ENCODE data around the gene GP9. TPM values are rescaled to one million over a fixed set of nuclear protein-coding genes. Genes with fewer than 3 reads are reported as not detected.

GP9 gene
- total and polyA plus RNA-seq, 12 donors = 0.13 to 1.6 TPM; not detected in 10

DNA sequence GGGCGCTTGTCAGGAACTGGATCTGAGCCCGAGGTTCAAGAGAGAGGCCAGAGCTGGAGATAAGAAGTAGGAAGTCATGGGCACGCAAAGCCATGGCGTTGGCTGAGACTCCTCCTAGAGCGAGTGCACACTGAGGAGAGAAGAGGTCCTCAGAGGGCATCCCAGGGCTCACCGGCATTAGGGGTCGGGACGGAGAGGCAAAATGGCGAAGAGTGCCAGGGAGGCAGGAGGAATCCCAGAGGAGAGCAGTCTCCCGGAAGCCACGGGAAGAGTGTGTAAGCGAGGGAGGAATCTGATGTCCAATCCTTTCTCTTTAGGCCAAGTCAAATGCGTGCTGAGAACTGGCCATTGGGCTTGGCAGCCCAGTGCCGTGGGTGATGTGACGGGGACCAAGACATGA is 35.5 kb upstream of the GP9 start:
- intact Hi-C loops (cut with DNase I) = no loop called here
- no peak for DNase-seq

DNA sequence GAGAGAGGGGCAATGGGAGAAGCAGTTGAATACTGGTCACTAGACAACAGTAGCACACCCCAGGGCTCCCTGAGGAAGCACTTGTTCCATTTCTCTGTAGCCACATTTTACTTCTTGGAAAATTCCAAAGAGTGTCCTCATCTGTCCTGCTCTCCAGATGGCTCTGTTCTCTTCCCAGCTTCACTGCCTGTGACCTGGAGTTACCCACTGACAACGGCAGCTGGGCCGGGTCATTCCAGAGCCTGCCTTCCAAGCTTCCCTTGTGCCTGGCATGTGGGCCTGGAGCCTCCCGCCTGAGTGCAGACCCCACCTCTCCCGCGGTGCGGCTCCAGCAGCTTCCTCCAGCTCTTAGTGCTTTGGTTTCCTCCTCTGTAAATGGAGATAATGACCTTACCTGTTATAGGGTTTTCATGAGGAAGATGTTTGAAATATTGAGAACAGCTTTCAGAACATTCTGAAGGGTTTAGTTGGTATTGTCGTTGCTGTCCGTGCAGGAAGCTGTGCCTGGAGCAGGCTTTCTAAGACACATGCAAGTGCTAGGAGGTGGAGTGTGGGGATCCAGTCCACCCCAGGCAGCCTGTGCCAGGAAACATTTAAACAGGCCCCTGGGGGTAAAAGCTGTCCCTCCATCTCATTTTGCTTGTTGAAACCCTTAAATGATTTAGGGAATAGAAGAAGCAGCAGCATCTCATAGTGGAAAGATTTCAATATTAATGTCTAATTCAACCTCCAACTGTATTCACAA is 34.7 kb upstream of the GP9 start:
- H3K27ac ChIP-seq = peak overlapping the region in 2 of 5 donors; percentile 52 to 65
- no peak overlapping the region for H3K4me3 ChIP-seq
- peaks cover 2 to 33% of the 10 kb centered on the region in 2 donors for H3K4me1 ChIP-seq (replicated peaks in 1 of 2)
- DNase-seq = peak in 2 of 7 donors; percentile 48 to 80
- no peaks in the 10 kb centered on the region for H3K36me3 ChIP-seq (replicated peaks in 1 of 2)
- no peak for TF ChIP-seq POLR2A (IDR thresholded peaks at IDR 0.05)
- TF ChIP-seq, protein P1, sequence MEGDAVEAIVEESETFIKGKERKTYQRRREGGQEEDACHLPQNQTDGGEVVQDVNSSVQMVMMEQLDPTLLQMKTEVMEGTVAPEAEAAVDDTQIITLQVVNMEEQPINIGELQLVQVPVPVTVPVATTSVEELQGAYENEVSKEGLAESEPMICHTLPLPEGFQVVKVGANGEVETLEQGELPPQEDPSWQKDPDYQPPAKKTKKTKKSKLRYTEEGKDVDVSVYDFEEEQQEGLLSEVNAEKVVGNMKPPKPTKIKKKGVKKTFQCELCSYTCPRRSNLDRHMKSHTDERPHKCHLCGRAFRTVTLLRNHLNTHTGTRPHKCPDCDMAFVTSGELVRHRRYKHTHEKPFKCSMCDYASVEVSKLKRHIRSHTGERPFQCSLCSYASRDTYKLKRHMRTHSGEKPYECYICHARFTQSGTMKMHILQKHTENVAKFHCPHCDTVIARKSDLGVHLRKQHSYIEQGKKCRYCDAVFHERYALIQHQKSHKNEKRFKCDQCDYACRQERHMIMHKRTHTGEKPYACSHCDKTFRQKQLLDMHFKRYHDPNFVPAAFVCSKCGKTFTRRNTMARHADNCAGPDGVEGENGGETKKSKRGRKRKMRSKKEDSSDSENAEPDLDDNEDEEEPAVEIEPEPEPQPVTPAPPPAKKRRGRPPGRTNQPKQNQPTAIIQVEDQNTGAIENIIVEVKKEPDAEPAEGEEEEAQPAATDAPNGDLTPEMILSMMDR (IDR thresholded peaks at IDR 0.05) = no peak
- H3K27me3 ChIP-seq = no peaks in the 10 kb centered on the region
- H3K9me3 ChIP-seq (replicated peaks in 1 of 3) = no peaks in the 10 kb centered on the region
- intact Hi-C loops (cut with DNase I) = no loop called here
- WGBS, 4 donors = 55 to 68% (median 63%) methylated on average over 8 of the region's 8 CpGs

More for the DNA sequence above, 35.5 kb upstream of the GP9 start:
- H3K9me3 ChIP-seq (replicated peaks in 1 of 3) = no peaks in the 10 kb centered on the region
- H3K27me3 ChIP-seq = no peaks in the 10 kb centered on the region
- H3K27ac ChIP-seq = peak overlapping the region in 1 of 5 donors; percentile 65
- 87 to 90% (median 88%) methylated on average over 15 of the region's 15 CpGs for WGBS, 4 donors
- H3K4me3 ChIP-seq = no peak overlapping the region
- H3K36me3 ChIP-seq (replicated peaks in 1 of 2) = no peaks in the 10 kb centered on the region
- TF ChIP-seq, protein P1 (IDR thresholded peaks at IDR 0.05) = no peak
- TF ChIP-seq POLR2A (IDR thresholded peaks at IDR 0.05) = no peak
- H3K4me1 ChIP-seq (replicated peaks in 1 of 2) = peaks cover 5 to 35% of the 10 kb centered on the region in 2 donors

DNA sequence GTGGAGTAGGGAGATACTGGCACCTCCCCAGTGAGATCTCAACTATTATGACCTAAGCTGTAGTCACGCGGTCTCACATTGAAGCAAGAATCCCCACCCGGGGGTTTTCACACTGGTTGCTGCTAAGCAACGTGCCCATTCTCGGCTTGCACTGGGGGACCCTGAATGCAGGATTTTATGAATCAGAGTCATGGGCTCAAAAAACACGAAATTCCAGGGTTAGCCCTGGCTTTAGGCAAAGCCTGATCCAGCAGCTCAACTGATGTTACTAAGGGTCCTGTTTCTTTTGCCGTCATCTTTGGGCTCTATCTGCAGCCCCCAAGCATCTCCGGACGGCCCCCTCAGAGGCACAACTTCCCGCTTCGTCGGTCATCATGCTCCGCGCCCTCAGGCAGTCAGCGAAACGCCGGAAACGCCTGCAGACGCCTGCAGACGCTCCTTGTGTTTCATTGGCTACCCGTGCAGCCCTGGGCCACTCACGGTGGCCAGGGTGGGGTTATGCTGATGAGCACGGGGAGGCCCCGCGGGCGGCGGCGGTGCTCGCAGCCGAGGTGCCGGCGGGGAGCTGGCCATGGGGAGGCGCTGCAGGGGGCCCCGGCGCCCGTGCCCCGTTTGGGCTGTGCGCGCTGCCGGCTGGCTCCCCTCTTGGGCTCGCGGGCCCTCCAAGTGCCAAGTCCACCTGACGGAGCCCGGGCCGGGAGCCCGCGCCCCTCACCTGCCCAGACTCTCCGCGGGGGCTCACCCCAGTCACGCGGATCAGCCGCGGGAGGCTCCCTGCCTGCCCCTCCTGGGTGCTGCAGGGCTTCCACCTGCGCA is 33.6 kb upstream of the GP9 start:
- intact Hi-C loops (cut with DNase I) = no loop called here
- peaks cover 0 to 22% of the 10 kb centered on the region in 2 donors for H3K4me1 ChIP-seq (replicated peaks in 1 of 2)
- TF ChIP-seq, protein P1 (IDR thresholded peaks at IDR 0.05) = peak in 4 of 6 experiments; percentile 26 to 75 (median 66)
- TF ChIP-seq POLR2A (IDR thresholded peaks at IDR 0.05) = peak in 1 of 2 donors; percentile 38
- H3K27me3 ChIP-seq = no peaks in the 10 kb centered on the region
- peak overlapping the region in 1 of 4 donors; percentile 68 for H3K4me3 ChIP-seq
- H3K36me3 ChIP-seq (replicated peaks in 1 of 2) = no peaks in the 10 kb centered on the region
- DNase-seq = peak; percentile 87 to 95 (median 92)
- no peaks in the 10 kb centered on the region for H3K9me3 ChIP-seq (replicated peaks in 1 of 3)
- peak overlapping the region in 3 of 5 donors; percentile 12 to 62 (median 52) for H3K27ac ChIP-seq
- 3 to 14% (median 6%) methylated on average over 15 to 54 of the region's 54 CpGs for WGBS, 4 donors

DNA sequence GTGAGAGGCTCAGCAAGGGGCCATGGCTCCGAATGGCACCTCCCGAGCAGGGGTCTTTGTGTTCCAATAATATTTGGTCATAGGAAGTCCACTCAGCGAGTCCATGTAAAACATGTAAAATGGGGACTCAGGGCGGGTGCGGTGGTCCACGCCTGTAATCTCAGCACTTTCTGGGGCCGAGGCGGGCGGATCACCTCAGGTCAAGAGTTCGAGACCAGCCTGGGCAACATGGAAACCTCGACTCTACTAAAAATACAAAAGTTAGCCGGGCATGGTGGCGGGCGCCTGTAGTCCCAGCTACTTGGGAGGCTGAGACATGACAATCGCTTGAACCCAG is 33.1 kb upstream of the GP9 start:
- Histone ChIP-seq H3K27ac (no peak overlapping the region), H3K4me1 (replicated peaks in 1 of 2) (peaks cover 0 to 18% of the 10 kb centered on the region in 2 donors), H3K9me3 (replicated peaks in 1 of 3) (no peaks in the 10 kb centered on the region), H3K36me3 (replicated peaks in 1 of 2) (no peaks in the 10 kb centered on the region), H3K27me3 (no peaks in the 10 kb centered on the region), H3K4me3 (peak overlapping the region in 1 of 4 donors; percentile 68)
- 68 to 77% (median 71%) methylated on average over 14 to 15 of the region's 15 CpGs for WGBS, 4 donors
- no peak for TF ChIP-seq POLR2A (IDR thresholded peaks at IDR 0.05)
- TF ChIP-seq, protein P1 (IDR thresholded peaks at IDR 0.05) = no peak
- intact Hi-C loops (cut with DNase I) = no loop called here
- no peak for DNase-seq
